Measurements from ENCODE around the gene CERT1.

- TF ChIP-seq, protein P1, sequence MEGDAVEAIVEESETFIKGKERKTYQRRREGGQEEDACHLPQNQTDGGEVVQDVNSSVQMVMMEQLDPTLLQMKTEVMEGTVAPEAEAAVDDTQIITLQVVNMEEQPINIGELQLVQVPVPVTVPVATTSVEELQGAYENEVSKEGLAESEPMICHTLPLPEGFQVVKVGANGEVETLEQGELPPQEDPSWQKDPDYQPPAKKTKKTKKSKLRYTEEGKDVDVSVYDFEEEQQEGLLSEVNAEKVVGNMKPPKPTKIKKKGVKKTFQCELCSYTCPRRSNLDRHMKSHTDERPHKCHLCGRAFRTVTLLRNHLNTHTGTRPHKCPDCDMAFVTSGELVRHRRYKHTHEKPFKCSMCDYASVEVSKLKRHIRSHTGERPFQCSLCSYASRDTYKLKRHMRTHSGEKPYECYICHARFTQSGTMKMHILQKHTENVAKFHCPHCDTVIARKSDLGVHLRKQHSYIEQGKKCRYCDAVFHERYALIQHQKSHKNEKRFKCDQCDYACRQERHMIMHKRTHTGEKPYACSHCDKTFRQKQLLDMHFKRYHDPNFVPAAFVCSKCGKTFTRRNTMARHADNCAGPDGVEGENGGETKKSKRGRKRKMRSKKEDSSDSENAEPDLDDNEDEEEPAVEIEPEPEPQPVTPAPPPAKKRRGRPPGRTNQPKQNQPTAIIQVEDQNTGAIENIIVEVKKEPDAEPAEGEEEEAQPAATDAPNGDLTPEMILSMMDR (conservative IDR thresholded peaks at IDR 0.05 in 1 of 2, IDR thresholded peaks at IDR 0.05 in 1 of 2; ENCODE audit: extremely low read depth in 1 of 2, insufficient read depth in 1 of 2, low read depth in 1 of 2, low read length in 2 of 2): no peak
- TF ChIP-seq EZH2 (IDR thresholded peaks at IDR 0.05; ENCODE audit: borderline replicate concordance, low read length): no peak
These were observed 156.2 kb downstream of the CERT1 start for GRCh38 chr5:75355236-75355635.
